Kasumi-1 (cell line): Measurements from ENCODE around the gene ANXA2R.
A peak's percentile ranks its signal among the peaks of the same experiment; 100 is the strongest.
"Not testable (repeated sequence)": the region's sequence is repeated elsewhere in the genome, so short reads cannot be mapped to it uniquely, and the experiment has no call there.

ENCODE experiments used
- DNase-seq, 2 experiments: peaks; one replicate each; lab custom pipeline; 2025; lab: John Stamatoyannopoulos, UW

The ANXA2R gene

DNA sequence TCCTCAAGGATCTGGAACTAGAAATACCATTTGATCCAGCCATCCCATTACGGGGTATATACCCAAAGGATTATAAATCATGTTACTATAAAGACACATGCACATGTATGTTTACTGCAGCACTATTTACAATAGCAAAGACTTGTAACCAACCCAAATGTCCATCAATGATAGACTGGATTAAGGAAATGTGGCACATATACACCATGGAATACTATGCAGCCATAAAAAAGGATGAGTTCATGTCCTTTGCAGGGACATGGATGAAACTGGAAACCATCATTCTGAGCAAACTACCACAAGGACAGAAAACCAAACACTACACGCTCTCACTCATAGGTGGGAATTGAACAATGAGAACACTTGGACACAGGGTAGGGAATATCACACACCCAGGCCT, 19.9 kb upstream of the ANXA2R start:
- DNase-seq: not testable (repeated sequence)

DNA sequence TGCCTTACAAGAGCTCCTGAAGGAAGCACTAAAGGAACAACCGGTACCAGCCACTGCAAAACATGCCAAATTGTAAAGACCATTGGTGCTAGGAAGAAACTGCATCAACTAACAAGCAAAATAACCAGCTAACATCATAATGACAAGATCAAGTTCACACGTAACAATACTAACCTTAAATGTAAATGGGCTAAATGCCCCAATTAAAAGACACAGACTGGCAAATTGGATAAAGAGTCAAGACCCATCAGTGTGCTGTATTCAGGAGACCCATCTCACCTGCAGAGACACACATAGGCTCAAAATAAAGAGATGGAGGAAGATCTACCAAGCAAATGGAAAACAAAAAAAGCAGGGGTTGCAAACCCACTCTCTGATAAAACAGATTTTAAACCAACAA, 15.0 kb upstream of the ANXA2R start:
- DNase-seq: not testable (repeated sequence)

DNA sequence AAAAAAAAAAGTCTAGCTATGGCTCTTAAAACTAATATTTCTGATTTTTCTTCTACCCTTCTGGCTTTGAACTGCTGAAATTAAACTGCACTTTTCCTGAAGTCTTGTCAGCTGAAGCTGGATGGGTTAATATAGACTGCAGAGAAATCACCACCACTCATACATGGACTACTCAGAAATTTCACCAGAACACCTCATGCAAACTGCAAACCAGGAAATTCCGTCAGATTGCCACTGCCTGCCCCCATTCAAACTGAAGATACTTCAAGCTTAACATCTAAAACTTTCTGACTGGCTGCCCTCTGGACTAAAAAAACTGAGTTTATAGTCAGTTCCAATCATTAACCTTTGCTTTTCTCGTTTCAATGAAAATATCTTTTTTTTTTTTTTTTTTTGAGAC, 11.6 kb upstream of the ANXA2R start:
- DNase-seq: no peak

DNA sequence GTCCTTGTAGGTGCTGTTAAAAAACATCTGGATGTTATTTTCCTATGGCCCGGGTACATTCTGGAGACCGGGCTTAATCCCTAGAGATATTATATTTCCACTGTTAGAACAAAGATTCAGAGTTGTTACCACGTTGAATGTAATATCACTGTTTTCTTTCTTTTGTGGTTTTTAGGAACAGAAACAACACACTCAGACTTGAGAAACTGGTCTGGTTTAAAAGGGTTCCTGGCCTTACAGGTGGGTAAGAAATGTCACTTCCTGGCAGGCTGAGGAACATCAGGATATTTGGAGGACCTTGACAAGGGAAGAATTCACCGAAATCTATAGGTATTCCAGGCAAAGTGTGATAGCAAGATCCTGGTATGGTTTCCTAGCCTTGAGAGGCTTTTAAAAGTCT, 10.3 kb upstream of the ANXA2R start:
- no peak for DNase-seq

DNA sequence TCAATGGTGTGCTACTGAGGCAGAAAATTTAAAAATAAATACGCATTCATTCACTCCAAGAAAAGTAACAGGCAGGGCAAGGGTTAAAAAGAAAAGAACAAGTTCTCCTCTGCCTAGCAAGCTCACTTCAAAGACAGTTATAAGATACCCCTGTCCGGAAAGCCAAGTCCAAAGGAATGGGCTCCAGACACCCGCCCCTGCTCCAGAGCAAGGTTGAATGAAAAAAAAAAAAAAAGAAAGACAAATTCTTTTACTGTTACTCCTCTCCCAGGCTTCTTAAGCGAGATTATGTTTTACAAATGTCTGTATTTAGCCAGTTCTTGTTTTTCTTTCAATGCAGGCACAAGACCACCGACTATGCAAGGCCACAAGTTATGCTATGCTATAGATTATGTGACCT, 9.1 kb upstream of the ANXA2R start:
- DNase-seq: no peak

DNA sequence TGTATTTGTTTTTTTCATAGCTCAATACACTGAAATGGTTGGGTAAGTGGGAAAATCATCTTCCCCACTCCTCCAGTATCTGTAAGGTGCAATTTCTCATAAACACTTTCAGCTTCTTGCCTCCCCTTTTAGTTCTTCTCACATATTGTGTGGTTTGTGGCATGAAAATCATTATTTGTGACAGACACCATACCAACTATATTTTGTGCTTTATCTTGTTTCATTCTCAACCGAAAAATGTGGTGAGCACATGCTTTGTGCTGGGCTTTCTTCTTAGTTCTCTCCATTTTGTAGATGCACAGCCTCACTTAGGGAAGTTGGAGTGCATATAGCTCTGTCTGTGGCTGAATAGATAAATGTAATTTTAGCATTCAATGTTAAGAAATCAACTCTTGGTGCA, 6.4 kb upstream of the ANXA2R start:
- DNase-seq: no peak

DNA sequence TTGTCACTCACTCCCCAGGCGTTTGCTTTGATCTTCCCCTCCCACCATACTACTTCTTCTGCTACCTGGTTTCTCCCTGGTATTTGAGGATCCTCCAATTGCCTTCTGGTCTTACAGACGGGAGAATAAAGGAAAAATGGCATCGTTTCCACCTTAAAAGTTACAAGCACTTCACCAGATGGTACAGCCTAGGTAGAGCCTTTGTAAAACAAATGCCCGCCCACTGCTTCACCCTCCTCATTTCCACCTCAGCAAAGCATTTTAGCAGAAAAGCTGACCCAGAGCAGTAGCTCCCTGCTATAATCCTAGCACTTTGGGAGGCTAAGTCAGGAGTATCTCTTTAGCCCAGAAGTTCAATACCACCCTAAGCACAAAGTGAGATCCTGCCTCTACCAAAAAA, 5.1 kb upstream of the ANXA2R start:
- no peak for DNase-seq

DNA sequence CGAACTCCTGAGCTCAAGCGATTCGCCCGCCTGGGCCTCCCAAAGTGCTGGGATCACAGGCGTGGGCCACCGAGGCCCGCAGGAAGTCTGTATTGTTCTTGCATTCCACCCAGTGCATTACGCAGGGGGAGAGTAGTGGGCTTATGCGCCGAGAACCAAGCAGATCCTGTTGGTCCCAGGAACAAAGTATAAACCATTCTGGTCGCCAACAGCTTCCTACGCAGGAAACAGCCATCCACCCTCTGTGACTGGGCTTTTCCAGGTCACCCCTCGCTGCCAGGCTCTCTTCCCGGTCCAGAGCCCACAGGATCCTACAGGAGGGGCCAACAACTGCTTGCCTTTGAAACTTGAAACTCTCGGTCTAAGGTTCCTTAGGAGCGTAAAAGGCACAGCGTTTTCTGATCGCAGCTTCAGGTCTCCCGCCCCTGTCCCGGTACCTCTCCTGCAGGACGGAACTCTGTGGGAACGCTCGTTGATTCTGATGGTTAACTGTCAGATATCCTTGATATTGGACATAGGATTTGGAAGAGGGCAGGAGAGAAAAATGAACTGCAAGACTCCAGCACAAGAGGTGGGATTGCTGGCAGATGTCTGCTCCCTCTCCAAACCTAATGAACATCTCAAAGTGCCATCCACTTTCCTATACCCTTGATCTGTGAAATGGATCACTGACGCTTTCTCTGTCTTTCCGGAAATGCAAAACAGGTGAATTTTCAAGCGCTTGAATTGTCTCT, 4.2 kb upstream of the ANXA2R start:
- no peak for DNase-seq

DNA sequence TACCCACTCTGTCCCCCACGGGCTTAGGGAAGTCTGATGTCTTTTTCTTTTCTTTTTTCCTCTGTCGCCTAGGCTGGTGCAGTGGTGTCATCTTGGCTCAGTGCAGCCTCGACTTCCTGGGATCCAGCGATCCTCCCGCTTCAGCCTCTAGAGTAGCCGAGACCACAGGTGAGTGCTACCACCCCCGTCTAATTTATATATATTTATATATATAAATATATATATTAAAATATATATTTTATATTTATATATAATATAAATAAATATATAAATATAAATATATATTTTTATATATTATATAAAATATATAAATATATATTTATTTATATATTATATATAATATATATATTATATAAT, 3.3 kb upstream of the ANXA2R start:
- DNase-seq: no peak

DNA sequence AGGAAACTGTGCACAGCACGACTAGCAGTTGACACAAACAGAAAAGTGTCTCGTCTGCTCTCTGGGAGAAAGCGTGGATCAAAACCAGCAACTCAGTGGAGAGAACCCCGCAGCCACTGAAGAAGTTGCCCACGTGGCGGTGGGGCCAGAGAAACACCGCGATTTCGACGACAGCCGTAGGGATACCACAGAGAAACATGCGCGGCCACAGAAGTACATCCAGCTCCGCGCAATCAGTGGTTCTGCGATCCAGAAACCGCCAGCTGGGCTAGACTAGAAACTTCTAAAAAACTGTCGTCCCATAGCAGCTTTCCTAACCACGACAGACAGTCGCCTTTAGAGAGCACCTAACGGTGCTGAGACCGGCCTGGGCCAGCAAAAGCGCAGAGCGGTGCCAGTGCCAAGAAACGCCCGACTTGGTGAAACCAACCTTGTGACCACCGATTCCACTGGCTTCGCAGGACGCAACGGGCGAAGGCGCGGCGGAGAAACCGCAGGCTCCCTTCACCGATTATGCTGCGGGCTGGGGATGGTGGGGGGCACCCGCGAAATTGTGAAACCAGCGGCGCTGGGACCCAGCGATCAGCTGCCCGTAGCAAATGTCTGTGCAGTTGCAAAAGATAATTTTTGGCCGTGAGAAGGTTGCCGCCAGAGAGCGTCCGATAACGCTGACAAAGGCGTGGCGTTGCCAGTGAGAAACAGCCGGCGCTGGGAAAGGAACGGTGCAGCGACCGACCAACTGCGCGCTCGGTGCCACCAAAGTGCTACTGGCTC, 2.7 kb upstream of the ANXA2R start:
- peak; percentile 82 to 84 for DNase-seq

DNA sequence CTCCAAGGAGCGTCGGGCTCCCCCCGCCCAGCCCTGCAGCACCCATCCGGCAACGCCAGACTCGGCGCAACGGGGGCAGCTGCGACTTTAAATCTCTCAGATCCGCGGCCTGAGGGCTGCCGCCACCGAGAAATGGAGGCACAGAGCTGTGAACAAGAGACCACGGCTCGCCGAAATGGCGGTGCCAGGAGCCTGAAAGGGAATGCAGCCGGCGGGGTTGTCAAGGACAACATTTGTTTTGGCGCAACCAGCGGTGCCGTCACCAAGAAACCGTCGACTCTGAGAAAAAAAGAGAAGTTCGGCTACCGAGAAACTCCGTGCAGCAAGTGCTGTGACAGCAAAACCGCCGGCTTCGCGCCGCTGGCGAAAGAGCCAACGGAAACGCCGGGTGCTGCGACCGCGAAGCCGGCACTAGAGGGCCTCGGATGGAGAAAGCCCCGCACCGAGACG, 2.1 kb upstream of the ANXA2R start:
- DNase-seq: peak; percentile 85 to 88

DNA sequence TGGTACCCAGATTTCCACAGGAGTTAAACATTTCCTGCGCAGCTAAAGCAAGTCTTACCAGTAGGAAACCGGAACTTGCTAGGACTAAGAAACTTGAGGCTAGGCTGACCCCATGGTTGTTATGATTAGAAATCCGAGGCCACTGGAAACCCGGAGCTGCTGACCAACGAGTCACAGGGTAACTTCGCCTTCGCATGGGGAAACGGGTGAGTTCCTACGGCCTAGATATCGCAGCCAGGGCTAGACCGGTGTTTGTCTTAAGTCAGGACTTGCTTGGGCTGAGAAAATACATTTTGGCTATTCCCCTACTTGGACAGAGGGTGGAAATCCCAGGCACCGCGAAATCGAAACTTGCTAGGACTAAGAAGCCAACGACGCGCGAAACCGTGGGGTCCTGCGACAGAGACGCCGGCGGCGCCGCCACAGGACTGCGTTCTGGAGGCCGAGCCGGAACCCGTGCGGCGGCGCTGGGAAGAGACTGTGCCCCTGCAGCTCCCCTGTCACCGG, 1.6 kb upstream of the ANXA2R start:
- DNase-seq: peak; percentile 71 to 72

DNA sequence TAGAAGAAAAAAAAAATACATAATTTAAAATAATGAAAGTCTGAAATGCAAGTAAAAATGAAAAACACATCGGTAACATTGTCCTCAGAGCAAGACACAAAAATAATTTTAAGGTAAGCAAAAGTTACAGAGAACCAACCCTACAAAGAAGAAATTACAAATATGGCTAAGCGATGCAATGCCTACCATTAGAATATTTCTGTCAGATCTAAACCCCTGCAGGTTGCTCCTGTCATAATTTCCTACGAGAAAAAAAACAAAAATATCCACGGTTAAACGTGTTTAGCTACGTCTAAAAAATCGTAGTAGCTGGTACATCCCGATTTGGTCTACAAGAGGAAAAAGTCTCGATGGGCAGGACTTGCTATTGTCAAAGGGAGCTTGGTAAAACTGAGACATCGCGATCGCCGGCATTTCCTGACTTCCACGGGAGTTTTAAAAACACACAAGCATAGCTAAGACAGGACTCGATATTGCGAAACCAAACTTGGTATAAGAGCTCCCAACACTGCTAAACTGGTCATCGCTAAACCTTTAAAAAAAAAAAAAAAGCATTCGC, 1.1 kb upstream of the ANXA2R start:
- peak; percentile 71 to 72 for DNase-seq

DNA sequence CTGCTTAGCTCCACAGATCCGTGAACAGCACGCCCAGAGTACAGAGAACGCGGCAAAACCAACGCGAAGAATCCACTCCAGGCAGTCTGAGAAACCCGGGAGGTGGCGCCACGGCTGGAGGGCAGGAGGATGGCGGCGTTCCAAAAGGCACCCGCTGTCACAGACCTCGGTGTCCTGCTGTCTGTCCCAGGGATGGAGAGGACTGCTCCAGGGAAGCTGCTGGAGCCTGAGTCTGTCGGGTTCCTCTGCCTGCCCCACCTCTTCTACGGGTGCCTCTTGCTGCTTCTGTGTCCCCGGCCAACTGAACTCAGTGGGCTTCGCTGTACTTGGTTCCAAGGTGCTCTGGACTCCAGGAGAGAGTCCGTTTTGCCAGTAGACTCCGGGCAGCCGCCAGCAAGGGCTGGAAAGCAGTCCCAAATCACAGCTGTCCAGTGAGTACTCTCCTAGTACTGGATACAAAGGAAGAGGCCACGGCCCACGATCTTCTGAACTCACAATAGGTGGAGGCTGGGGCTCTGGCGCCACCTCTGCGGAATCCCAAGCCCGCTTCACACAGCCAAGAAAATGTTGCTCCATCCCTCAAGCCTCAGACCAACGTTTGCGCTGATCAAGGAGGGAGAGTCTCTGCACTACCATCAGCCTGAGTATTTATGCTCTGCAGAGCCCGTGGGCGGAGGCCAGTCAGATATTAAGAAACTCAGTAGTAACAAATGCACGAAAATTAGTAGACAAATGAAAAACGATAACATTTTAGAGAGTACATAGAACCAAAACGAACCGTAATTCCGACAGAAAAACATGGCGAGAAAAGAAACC, 440 bp downstream of the ANXA2R start:
- peak; percentile 77 to 81 for DNase-seq

DNA sequence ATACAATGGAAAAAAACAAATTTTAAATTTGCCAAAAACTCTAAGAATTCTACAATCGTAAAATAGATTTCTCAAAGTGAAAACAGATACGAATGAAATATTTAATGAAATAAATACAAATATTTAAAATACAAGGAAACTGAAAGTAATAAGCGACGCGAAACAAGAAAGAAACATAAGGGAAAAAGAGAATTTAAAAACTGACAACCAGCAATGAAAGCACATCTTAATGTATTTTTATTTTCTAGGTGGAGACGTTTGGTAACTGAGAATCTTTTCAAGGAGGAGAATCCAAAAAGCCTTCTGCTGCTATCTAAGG, 1.0 kb downstream of the ANXA2R start:
- DNase-seq: no peak

DNA sequence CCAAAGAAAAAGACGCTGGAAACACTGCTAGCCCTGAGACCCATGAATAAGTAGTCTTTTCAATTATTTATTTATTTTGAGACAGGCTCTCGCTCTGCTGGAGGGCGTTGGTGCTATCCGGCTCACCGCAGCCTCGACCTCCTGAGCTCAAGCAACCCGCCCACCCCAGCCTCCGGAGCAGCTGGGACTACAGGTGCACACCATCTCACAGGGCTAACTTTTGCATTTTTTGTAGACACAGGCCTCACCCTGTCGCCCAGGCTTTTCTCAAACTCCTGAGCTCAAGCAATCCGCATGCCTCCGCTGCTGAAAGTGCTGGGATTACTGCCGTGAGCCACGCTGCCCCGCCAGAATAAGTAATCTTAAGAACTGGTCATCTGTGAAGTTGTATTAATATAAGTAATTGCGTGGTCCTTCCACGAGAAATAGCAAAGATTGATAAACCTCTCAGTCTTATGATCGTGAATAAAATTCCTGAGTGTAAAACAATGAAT, 1.6 kb downstream of the ANXA2R start:
- DNase-seq: peak; percentile 48 to 67

DNA sequence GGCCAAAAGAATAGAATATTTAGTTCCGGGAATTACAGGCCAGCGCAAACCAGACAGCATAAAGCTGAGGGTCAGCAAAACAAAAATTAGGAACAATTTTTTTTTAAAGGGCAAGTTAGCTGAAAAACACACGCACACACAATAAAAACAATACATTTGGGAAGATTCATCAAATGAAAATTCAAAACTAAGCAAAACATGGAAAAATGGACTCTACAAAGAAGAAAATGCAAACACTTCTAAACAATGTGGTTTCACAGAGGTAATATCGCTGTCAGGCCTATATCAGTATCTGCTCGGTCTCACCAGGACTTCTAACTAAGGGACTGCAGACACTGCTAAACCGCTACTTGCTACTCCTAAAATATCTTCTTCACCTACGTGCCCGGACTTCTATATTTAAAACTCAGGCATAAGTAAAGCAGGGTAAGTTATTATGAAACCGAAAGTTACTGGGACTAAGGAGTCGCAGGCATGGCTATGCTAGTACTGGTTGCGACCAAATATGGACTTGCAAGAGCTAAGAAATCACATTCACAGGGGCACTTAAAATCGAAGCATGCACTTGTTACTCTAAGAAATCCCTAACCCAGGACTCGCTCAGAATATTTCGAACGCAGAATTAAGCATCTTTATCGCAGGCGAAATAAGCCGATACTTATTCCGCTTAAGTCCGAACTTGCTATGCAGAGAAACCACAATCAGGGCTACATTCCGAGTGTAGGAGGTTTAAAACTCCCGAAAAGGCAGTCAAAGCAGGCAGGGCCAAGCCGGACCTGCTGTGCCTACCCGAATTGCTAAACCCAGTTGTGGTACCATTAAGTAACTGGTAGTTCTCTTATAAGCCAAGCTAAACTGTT, 2.3 kb downstream of the ANXA2R start:
- peak; percentile 89 to 90 for DNase-seq

DNA sequence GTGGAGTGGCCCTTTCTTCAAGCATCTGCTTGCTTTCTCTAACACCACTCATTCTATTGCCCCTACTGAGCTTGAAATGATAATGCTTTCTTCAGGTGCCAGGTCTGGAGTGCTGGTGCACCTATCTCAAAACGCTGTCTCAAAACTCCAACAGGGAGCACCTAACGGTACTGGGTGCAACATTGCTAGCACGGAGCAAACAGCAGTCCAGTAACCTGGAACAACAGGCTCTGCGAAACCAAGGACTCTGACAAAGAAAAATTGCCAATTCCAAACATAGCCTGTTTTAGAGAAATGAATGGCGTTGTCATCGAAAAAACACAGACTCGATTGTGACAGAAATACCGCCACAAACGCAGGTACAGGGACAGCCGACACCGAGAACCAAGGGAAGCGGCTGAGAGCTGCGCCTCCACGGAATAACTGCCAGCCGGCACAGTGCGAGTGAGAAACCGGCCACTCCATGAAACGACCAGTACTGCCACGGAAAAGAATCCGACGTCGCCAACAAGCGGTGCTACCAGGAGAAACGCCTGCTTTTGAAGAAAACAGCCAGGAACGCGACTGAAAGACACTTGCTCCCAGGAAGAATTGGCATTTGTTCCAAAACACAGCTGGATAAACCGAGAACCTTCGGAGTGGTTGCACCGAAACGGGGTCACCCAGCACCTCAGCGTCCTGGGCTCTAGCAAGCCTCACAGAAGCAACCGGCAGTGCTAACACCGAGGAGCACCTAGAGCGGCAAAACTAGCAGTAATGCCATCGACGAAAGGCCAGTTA, 3.1 kb downstream of the ANXA2R start:
- no peak for DNase-seq

DNA sequence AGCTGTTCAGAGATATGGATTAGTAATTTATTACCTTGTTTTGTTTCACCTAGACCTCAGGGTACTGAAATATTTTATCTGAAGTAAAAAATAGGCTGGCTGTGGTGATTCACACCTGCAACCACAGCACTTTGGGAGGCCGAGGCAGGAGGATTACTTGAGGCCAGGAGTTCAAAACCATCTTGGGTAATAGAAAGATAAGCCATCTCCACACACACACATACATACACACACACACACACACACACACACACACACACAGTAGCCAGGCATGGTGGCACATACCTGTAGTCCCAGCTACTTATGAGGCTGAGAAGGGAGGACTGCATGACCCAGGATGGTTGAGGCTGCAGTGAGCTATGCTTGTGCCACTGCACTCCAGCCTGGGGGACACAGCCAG, 3.7 kb downstream of the ANXA2R start:
- DNase-seq: no peak

DNA sequence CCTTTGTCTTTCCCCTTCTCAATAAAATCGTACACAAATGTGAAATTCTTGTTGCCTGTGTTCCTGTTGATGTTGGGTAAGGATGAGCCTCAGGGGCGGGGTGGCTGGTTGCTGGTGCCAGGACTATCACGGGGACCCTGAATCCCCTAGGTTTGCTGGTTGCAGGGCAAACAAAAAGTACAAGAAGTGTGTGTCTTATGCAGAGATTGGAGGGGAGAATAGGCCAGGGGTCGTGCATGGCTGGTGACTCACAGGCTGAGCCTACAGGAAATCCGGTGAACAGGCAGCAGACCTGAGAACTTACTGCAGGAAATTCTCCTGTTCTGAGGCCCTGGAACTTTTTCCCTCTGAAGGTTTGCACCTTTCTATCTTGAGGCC, 5.5 kb downstream of the ANXA2R start:
- no peak for DNase-seq
